Central memory CD4-positive, alpha-beta T cell (primary cell): ENCODE results near the gene C5orf46.

ENCODE experiments used
- DNase-seq: peaks from one replicate; pipeline ENCODE4 v3.0.0; 2022

C5orf46 gene

GRCh38 chr5:147857302-147858129 is 48.8 kb downstream of the C5orf46 start:
- no peak for DNase-seq

DNA sequence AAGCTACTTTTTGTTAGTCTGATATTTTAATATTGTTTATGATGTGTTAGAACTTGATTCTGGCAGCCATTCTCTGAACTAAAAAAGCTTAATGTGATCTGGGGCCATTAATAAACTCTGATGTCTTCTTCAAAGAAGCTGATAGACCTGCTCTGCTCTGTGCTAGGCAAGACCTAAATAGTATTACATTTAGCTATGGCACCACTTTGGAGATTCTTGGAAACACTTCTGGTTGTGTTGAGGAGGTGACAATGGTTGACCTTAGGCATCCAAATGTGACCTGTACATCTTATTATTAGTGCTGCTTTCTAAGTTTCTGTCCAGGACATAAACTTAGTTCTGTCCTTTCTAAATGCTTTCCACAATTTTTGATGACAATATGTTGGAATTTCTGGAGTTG is 49.5 kb downstream of the C5orf46 start:
- no peak for DNase-seq

- DNase-seq = no peak
Observed at GRCh38 chr5:147855774-147856069, 50.6 kb downstream of the C5orf46 start.

- no peak for DNase-seq
Observed at GRCh38 chr5:147854894-147855773, 51.2 kb downstream of the C5orf46 start.

DNA sequence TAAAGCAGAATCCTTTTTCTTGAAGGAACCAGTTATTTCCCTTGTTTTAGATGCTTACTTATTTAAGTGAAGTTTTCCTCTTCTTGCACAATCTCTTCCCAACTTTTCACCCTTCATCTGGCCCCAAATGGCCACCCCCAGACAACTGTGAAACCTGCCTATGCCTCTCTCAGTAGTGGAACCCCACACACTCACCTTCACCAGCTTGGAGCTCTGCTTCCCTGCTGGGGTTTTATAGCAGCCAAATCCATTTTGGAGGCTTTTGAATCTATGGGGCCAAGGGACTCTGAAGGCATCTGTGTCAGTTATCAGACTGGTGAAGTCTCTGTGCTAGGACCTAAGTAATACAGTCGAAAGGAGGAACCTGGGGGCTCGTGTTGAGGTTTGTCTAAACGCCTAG is 52.0 kb downstream of the C5orf46 start:
- no peak for DNase-seq

DNA sequence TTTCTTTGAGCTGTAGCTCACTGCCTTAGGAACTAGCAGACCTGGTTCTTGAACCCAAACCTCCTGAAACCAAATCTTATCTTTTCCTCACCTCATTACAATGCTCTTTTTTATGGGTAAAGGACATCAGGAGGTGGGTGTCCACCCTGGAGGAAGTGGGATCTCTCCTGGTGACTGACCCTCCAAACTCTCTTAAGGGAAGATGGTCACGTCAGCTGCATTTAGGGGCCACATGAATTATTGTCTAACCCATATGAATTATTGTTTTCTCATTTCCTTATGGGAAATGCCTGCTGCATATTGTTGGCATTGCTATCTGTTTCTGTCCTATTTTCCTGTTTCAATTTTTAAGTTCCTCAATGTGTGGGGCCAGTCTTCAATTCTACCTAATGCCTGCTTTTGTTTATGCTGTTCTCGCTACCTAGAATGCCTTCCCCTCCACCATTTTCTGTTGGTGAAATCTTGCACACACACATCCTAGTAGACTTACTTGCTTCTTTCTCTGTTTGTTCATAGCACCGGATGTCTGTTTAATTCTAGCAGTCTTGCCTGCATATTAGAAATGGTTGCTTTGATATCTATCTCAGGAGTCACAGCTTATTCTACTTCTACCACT is 52.9 kb downstream of the C5orf46 start:
- DNase-seq = no peak

GRCh38 chr5:147852365-147852764 is 54.0 kb downstream of the C5orf46 start:
- no peak for DNase-seq

DNA sequence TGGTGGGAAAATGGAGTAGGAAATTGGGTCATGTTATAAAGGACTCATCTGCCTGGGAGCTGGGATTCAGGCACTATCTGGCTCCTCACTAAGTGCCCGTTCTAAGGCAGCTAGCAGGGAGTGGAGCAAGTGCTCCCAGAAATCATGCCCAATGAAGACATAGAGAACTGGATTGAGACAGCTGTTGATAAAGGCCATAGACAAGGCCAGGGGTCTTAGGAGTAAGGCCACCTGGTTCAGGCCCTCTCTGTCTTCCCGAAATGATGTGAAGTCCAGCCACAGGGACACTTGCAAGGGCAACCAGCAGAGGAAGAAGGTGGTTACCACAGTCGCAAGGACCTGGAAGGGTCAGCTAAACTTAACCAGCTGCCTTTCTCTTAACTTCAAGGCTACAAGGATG is 54.8 kb downstream of the C5orf46 start:
- DNase-seq = no peak

GRCh38 chr5:147849226-147849625 is 57.1 kb downstream of the C5orf46 start:
- DNase-seq = no peak

DNA sequence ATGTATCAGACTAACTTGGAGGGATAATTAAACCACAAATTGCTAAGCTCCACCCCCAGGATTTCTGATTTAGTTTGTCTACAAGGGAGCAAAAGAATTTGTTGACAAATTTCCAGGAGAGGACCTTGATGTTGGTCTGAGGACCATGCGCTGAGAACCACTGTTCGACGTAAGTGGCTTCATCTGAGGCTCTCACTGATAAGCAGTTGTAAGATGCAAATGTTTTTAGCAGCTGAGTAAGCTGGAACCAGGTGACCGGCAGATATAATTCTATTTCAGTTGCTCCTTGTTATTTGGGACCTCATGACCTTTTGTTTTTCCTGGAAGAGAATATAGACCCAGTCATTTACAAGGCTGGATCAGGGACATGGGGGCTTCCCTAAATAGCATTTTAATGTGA is 60.7 kb downstream of the C5orf46 start:
- DNase-seq = no peak

GRCh38 chr5:147844846-147845245 is 61.5 kb downstream of the C5orf46 start:
- DNase-seq = no peak

DNA sequence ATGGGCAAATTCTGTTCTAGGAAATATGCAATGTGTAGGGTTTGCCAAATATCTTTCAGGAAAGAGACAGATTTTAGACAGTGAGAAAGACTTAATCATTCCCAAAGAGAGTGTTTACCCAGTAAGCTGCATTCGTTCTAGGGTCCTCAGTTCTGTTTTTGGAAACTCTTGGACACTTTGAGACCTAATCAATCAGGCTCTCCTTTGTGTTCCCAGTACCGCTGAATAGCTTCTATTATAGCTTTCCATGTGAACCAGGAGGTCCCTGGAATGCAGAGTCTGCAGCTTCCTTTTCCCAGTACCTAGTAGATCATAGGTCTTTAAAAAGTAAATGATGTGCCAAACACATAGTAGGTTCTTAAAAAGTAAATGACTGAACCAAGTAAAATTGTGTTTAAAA is 63.5 kb downstream of the C5orf46 start:
- DNase-seq = no peak
